GM18498 (cell line): ENCODE results near the gene LIPN.
"Not testable (repeated sequence)": the region's sequence is repeated elsewhere in the genome, so short reads cannot be mapped to it uniquely, and the experiment has no call there.

ENCODE experiments used
- ATAC-seq: cut with Tn5 transposase; IDR thresholded peaks from one replicate; pipeline ENCODE4 v1.9.1; 2021; ENCODE audit warnings: mild to moderate bottlenecking, moderate library complexity; ENCODE audit not compliant: unreplicated experiment

The LIPN gene, protein sequence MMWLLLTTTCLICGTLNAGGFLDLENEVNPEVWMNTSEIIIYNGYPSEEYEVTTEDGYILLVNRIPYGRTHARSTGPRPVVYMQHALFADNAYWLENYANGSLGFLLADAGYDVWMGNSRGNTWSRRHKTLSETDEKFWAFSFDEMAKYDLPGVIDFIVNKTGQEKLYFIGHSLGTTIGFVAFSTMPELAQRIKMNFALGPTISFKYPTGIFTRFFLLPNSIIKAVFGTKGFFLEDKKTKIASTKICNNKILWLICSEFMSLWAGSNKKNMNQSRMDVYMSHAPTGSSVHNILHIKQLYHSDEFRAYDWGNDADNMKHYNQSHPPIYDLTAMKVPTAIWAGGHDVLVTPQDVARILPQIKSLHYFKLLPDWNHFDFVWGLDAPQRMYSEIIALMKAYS

DNA sequence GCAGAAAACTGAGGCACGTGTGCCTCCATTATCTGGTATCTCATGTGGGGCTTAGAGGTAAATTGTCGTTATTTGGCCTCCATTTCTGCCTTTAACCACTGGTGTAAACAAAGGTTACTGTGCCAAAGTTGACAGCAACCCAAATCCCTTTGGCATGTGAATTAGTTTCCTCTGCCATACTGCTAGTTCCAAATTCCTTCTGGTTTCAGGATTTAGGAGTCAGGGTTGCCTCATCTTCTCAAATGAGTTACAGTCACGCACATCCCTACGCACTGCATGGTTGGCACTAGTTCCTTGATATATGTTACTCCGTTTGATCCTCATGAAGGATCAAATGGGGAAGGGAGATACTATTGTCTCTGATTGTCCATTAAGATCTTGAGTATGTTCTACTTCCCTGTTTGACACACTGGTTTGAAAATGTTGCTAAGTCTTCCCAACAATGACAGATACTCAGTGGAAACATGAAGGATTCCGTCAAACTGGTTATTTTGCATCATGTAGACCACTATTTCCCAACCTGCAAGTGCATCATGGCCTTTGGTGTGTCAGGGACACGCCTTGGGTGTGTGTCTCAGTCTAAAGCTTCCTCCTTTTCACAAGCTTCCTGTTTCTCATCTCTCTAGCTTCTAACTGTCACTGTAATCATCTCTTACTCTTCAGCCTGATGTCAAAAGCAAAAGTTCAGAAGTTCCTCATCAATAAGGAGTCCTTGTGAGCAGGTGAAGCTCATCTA, at the start of gene LIPN:
Gene LIPN, plus strand, starts transcription at position 655 of the 736 bp plus-strand sequence. CDS start 1,386 bp downstream, outside the sequence.
- ATAC-seq: no peak

DNA sequence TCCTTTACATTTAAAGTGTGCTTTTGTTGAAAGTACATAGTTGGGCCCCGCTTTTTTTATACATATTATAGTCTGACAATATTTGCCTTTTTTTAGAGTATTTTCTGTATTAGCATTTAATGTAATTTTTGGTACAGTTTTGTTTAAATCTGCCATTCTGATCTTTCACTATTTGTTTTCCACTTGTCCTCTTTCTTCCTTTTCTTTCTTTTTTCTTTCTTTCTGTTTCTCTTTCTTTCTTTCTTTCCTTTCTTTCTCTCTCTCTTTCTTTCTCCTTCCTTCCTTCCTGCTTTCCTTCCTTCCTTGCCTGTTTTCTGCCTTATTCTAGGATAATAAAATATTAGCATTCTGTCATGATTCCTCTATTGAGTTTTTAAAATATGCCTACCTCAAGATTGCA, 44.3 kb upstream of the LIPN start:
- ATAC-seq: no peak

DNA sequence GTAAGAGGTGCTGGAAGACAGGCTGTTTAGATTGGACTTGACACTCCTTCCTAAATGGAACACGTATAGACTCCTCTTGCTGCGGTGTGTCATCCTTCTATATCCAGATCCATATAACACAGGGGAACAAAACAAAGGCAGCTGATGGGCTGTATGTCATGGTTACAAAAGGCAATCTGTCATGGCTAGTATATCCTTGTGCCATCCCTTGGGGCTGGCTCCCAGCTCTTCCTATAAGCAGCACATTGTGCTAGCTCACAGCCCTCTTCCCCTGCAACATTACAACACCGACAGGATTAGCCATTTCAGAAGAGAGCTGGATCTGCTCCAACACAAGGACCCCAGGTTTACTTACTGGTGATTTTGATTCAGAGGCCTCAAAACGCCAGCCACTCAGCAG, 38.4 kb upstream of the LIPN start:
- no peak for ATAC-seq

DNA sequence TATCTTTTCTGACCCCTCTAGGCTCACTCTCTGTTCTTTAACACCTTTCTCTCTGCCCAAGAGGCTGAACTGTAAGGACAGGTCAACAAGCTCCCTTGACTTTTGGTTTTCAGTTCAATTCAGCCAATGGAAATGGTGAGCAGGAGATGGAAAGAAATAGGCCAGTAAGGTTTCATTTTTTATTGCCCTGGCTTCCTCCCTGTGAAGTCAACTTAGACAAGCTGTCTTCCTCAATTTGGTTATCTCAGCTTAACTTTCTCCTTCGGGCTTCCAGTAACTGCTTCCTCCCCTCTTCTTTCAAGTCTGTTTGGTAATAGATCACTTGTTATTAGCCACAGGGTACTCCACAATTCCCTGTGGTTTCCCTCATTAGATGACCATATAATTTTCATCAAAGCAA, 34.0 kb upstream of the LIPN start:
- peak; percentile 60 for ATAC-seq

DNA sequence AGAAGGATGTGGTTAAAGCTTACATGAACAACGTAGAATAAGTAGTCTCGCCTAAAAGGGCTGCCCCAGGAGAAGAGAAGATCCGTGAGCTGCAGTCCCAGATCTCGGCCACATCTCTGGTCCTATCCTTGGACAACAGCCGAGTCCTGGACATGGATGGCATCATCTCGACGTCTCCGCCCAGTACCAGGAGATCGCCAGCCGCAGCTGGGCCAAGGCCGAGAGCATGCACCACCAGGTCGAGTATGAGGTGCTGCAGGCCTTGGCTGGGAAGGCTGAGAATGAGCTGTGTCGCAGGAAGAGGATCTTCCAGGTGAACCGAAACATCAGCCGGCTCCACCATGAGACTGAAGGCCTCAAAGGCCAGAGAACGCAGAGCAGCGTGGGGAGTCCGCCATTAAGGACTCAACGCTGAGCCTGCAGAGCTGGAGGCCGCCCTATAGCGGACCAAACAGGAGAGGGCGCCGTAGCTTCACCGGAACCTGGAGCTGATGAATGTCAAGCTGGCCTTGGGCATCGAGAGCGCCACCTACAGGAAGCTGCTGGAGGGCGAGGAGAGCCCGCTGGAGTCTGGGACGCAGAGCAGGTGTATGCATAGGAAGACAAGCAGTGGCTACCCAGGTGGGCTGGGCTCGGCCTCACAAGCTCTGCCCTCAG, 31.6 kb upstream of the LIPN start:
- no peak for ATAC-seq

DNA sequence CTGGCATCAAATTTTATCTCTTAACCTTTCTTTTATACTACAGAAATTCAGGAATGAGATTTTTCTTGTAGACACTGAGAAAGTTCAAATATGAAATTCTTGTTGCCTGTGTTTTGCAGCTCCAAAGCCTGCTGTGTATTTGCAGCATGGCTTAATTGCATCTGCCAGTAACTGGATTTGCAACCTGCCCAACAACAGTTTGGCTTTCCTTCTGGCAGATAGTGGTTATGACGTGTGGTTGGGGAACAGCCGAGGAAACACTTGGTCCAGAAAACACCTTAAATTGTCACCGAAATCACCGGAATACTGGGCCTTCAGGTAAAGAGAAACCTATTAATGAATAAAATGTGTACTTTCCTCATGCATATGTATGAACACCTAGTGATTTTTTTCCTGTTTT, 29.0 kb upstream of the LIPN start:
- no peak for ATAC-seq

DNA sequence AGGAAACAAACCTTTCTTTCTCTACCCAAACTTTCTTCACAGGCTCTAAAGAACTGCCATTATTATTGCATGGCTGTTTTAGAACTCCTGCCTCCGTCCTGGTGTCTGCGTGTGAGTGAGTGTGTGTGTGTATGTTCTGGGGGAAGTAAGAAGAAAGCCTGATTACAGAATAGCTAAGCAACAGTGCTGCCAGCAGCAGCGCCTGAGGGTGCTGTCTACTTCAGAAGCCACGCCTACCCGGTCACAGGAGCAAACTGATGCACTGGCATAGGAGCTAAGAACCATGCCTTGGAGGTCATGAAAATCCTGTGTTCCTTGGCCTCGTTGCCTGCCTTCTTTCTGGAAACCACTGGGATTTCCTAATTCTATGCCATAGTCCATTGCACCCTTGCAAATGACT, 28.5 kb upstream of the LIPN start:
- ATAC-seq: no peak

DNA sequence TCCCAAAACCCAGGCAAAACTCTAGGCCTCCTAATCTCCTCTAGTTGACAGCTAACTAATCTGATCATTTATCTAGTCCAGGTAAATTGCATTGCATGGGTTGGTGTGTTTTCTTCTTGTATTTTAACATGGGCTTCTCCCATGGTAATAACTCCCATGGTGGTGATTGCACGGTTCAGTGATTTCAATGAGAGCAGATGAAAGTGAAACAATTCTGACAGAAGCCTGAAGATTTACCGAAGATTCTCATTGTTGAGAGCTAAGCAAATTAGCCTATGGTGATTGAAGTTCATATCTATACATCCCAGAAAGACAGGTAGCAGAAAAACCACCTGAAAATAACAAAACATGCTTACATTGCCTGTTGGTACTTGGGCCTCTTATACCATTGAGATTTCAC, 26.6 kb upstream of the LIPN start:
- peak; percentile 44 for ATAC-seq

DNA sequence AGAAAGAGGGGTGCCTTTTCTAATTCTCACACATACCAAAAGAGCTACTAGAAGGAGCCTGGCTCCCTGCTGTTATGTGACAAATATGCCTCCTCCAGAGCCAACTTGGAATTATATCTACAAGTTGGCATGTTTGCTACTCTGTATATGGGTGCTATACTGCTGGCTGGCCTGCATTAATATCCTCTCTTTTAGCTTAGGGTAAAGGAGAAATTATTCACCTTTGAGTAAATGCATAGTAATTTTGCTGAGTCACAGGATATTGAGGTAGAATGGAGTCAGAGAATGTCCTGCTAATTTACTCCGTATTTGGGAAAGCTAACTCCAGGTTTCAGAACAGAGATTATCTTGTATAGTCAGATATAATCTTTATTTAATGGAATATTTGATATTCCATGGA, 24.2 kb upstream of the LIPN start:
- no peak for ATAC-seq

DNA sequence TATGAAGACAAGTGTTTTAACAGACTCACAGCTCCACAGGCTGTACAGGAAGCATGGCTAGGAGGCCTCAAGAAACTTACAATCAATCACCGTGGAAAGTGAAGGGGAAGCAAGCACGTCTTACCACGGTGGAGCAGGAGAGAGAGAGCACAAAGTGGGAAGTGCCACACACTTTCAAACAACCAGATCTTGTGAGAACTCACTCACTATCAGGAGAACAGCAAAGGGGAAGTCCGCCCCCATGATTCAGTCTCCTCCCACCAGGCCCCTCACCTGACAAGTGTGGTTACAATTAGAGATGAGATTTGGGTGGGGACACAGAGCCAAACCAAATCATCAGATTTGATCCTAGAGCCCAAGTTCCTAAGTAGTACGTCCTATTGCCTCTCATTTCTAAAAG, 17.9 kb upstream of the LIPN start:
- not testable (repeated sequence) for ATAC-seq

DNA sequence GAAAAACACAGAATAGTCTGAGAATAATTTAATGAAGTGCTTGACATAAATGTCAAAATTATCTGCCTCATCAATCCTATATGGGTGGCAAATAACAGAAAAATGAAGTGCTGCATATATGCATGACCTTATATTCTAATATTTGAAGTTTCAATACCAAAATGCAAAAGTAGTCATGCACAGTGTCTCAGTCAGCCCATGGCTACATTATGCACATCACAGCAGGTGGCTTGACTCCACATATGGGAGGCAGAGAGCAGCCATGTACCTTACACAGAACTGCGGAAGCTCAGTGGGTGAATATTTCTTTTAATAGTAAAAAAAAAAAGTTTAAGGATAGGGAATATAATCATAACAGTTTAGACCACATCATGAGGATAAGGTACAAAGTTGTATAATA, 17.4 kb upstream of the LIPN start:
- no peak for ATAC-seq

DNA sequence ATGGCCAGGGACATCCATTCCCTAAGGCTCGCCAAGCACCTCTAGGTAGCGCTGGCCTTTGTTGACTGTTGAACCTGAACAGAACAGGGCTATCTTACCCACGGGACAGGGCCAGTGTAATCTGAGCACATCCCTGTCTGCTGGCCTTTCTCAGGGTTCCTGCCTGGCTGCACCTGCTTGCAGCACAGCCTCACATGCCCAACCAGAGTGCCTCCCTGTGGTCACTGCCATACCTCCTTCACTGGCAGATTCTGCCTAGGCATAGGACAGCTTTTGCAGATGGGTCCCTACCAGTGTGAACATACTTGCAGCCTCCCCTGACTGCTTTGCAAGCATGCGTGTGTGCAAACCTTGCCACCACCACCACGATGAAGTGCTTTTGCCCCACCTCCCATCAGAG, 15.8 kb upstream of the LIPN start:
- ATAC-seq: no peak

DNA sequence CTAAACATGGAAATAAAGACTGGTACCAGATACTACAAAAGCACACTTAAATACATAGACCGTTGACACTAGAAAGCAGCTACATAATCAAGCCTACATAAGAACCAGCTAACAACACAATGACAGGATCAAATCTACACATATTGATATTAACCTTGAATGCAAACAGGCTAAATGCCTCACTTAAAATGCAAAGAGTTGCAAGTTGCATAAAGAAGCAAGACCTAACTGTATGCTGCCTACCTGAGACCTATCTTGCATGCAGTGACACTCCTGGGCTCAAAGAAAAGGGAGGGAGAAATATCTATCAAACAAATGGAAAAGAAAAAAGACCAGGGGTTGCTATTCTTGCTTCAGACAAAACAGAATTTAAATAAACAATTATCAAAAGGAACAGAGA, 14.2 kb upstream of the LIPN start:
- ATAC-seq: no peak

DNA sequence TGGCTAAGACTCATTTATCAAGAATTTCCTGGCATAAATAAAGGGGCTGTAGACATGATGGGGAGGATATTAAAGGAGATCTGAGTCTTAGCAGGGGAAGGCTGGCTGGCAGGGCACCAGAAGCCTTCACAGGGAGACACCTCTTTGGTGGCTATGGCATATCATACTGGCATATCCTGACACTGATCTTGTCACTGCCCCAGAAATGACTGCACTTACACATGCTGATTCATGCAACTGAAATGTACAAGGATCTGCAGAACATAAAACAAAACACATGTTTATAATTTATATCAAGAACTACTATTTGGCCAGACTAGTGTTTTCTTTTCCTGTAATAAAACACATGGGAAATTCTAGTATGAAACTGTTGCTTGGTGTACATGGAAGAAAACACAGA, 5.5 kb upstream of the LIPN start:
- no peak for ATAC-seq

DNA sequence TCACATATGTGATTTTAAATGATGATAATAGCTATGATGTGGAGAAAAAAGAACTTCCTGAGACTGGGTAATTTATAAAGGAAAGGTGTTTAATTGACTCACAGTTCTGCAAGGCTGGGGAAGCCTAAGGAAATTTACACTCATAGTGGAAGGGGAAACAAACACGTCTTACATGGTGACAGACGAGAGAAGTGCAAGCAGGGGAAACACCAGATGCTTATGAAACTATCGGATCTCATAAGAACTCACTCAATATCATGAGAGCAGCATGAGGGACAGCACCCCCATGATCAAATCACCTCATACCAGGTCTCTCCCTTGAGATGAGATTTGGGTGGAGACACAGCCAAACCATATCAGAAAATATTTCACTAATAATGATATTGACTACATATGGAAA, 4.1 kb upstream of the LIPN start:
- ATAC-seq: no peak

DNA sequence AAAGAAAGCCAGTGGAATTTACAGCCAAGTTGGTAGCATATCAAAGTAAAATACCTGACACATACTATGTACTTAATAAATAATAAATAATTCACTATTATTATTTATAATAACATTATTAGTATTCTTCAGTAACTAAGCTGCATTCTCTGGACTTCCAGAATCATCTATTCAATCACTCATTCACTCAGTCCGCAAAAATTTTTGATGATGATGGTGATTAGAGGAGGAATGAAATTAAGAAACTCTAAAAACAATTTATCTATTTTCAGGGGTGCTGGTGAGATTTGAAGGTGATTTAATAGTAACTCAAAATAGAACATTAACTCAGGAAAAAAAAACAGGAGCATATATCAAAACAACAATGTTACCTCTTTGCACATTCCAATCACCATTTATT, 3.2 kb upstream of the LIPN start:
- no peak for ATAC-seq

DNA sequence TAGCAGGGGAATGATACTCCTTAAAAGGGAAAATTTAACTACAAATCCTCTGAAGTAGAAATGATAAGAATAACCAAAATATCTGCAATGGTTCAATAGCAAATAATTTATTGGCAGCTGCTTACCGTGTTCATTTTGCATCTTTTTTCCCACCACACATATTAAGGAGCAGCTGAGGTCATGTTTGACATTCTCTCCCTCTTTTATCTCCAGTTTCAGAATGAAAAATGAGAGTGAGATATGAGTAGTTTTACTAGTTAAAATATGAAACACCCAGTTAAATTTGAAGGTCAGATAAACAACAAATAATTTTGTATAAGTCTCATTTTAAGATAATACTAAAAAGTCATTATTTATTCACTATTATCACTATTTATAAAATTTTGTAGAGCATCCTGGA, 3.1 kb downstream of the LIPN start:
- no peak for ATAC-seq

DNA sequence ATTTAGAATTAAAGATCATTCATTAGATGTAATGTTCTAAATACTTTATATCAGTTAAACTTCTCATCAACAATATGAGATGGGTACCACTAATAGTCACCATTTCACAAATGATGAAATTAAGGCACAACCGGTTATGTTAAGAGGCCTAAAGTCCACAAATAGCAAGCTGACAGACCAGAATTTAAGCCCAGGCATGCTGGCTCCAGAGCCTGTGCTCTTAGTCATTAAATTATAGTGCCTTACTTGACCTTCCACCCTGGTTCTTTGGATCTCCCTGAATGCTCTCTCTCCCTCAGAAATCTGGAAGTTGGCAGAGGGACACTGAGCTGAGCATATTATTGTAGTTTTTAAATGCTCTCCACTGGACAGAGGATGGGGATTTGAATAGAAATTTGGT, 3.6 kb downstream of the LIPN start:
- ATAC-seq: no peak

DNA sequence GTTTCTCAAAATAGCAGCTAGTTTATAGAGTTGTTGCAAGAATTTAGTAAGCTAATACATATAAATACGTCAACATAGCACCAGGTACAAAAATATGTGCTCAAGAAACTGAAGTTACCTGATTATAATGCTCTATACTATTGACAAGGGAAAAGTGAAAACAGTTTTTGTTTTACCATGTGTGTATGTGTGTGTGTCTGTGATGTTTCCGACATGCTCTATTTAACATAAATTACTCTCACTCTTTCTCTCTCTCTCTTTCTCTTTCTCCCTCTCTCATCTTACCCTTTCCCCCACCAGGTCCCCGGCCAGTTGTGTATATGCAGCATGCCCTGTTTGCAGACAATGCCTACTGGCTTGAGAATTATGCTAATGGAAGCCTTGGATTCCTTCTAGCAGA, 4.3 kb downstream of the LIPN start:
- ATAC-seq: no peak

DNA sequence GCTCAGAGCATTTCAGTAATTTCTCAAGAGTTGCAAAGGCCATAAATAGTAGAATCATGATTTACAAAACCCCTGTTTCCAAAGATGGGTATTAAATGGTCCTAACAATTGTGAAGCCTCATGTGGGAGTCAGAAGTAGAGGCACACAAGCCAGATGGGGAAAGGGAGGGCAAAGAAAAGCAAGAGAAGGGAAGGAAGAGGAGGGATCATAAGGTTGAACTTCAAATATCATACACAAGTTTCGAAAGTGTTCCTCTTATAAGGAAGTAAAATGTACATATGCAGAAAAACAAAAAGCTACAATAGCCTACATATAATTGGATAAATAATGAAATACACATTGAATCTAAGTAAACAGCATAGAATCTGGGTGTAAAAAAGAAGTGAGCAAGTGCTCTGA, 6.0 kb downstream of the LIPN start:
- ATAC-seq: no peak

DNA sequence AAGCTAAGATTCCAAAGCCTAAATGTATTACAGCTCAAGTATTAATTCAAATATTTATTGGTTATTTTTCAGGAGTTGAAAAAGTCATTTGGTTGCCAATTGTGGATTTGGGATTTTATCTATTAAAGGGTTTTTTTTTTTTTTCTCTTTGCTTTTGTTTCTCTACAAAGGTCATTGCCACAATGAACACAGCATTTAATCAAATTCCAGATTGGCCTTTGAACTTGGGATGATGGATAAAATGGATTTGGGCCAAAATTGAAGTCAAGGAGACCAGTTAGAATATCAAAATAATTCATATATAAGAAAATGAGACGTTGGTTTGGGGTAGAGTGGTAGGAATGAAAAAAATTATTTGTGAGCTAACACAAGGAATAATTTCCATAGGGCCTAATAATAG, 9.6 kb downstream of the LIPN start:
- ATAC-seq: no peak

DNA sequence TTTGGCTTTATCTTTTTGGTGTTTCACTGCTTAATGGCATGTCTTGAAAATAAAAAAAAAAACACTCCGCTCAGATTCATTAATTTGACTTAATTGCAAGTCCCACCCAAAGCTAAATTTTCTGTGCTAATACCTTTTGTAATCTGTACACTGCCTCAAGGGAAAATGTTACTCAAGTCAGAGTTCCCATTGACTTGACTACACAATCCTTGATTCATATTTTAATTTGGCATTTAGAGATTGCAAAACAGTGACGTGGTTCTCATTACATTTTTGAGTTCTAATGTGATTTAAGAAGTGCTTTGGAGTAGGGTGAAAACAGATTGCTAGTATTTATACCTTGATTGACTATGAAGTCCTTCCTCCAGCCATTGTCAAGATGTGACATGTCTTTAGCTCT, 21.4 kb downstream of the LIPN start:
- no peak for ATAC-seq
